ENCODE measurements around the gene CCDC28B. TPM values are rescaled to one million over a fixed set of nuclear protein-coding genes. Genes with fewer than 3 reads are reported as not detected.
A peak's percentile ranks its signal among the peaks of the same experiment; 100 is the strongest.

The CCDC28B gene
- total RNA-seq, 1 donor from 2014 or later: 29.7 TPM

DNA sequence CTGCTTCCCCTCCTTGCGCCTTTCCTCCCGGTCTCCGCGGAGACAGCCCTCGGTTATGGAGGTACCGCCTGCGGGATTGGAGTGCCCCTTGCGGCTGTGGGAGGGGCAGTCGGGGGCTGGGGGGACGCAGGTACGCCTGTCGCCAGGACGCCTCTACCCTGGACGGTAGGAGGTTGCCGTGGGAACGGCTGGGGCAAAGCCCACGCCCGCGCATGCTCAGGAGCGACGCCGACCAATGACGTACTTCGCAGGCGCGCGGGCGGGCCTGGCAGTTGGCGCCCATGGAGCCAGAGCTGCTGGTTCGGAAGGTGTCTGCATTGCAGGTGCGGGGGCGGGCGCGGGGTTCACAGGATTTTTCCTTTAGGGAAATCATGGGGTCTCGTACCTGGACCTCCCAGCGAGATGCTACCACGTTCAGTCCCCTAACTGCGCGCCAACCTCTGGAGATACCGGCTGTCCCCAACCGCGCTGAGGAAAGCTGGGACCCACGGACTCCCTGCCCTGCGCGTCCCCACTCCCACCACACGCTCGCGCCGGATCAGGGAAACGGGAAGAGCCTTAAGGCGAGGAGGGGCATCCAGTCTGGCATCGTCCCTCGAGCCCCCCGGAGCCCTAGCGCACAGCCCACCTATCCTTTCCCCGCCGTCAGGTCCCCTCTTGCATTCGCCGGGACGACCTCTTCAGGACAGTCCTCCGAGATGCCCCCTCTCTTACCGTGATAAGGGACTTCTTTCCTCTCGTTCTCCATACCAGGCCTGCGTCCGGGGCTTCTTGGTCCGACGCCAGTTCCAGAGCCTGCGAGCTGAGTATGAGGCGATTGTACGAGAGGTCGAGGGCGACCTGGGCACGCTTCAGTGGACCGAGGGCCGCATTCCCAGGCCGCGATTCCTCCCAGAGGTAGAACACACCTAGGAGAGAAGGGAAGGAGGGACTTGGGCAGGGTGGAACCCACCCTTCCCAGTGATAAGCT, 5.3 kb downstream of the CCDC28B start, which contains the start of gene IQCC:
Gene IQCC, plus strand, starts transcription at position 271 of the 970 bp plus-strand sequence. Its CDS starts 11 bp downstream, at position 282.
- H3K4me1 Mint-ChIP-seq (ENCODE audit: low read depth): peaks cover 28% of the 10 kb centered on the region
- no peak for DNase-seq (ENCODE audit: low spot score)

DNA sequence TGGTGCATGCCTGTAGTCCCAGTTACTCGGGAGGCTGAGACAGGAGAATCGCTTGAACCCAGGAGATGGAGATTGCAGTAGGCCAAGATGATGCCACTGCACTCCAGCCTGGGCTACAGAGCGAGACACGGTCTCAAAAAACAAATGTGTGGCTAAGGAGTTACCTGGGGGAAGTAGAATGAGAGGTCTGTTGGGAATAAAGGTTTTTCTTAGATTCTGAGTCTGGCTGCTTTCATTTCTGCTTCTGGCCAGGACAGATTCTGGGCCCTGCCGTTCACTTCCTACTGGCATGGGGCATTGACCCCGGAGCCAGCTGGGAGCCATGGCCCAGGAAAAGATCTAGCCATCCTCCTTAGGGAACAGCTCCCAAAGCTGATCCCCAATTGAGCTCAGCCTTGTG, 8.1 kb downstream of the CCDC28B start:
- Mint-ChIP-seq H3K36me3 (ENCODE audit: low read depth) (no peaks in the 10 kb centered on the region), H3K4me3 (ENCODE audit: unreplicated experiment) (no peak overlapping the region), H3K27me3 (ENCODE audit: low read depth) (no peaks in the 10 kb centered on the region), H3K9me3 (ENCODE audit: low read depth) (no peaks in the 10 kb centered on the region), H3K27ac (ENCODE audit: unreplicated experiment) (no peak overlapping the region), H3K4me1 (ENCODE audit: low read depth) (peaks cover 15% of the 10 kb centered on the region)
- no peak for TF ChIP-seq CTCF (IDR thresholded peaks at IDR 0.05)
- no peak for DNase-seq (ENCODE audit: low spot score)

More for the DNA sequence above, 5.3 kb downstream of the CCDC28B start, which contains the start of gene IQCC:
- Mint-ChIP-seq H3K27ac (ENCODE audit: unreplicated experiment) (peak within 1 kb of the TSS; percentile 63), H3K9me3 (ENCODE audit: low read depth) (no peaks in the 10 kb centered on the region), H3K36me3 (ENCODE audit: low read depth) (no peaks in the 10 kb centered on the region), H3K4me3 (ENCODE audit: unreplicated experiment) (peak within 1 kb of the TSS; percentile 85), H3K27me3 (ENCODE audit: low read depth) (no peaks in the 10 kb centered on the region)
- TF ChIP-seq CTCF (IDR thresholded peaks at IDR 0.05): no peak

DNA sequence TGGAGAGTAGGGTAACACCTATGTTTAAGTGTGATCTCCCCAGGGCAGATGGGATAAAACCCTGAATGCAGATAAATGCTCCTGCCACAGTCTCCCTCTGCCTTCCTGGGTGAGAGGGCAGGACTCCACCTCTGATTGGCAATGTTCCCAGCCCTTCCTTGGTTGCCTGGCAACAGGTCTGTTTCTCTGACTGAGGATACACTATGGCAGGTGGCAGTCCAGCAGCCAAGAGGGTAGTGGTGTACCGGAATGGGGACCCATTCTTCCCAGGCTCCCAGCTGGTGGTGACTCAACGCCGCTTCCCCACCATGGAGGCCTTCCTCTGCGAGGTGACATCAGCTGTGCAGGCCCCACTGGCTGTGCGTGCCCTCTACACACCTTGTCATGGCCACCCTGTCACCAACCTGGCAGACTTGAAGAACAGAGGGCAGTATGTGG, 8.5 kb downstream of the CCDC28B start, which contains the start of gene DCDC2B:
Gene DCDC2B, plus strand, starts transcription at position 199 of the 438 bp plus-strand sequence. Its CDS starts 5 bp downstream, at position 204.
- H3K27ac Mint-ChIP-seq (ENCODE audit: unreplicated experiment): no peak within 1 kb of the TSS
- no peak for DNase-seq (ENCODE audit: low spot score)
- peaks cover 15% of the 10 kb centered on the region for H3K4me1 Mint-ChIP-seq (ENCODE audit: low read depth)
- no peak for TF ChIP-seq CTCF (IDR thresholded peaks at IDR 0.05)
- H3K4me3 Mint-ChIP-seq (ENCODE audit: unreplicated experiment): no peak within 1 kb of the TSS
- no peaks in the 10 kb centered on the region for H3K9me3 Mint-ChIP-seq (ENCODE audit: low read depth)
- no peaks in the 10 kb centered on the region for H3K36me3 Mint-ChIP-seq (ENCODE audit: low read depth)
- no peaks in the 10 kb centered on the region for H3K27me3 Mint-ChIP-seq (ENCODE audit: low read depth)

DNA sequence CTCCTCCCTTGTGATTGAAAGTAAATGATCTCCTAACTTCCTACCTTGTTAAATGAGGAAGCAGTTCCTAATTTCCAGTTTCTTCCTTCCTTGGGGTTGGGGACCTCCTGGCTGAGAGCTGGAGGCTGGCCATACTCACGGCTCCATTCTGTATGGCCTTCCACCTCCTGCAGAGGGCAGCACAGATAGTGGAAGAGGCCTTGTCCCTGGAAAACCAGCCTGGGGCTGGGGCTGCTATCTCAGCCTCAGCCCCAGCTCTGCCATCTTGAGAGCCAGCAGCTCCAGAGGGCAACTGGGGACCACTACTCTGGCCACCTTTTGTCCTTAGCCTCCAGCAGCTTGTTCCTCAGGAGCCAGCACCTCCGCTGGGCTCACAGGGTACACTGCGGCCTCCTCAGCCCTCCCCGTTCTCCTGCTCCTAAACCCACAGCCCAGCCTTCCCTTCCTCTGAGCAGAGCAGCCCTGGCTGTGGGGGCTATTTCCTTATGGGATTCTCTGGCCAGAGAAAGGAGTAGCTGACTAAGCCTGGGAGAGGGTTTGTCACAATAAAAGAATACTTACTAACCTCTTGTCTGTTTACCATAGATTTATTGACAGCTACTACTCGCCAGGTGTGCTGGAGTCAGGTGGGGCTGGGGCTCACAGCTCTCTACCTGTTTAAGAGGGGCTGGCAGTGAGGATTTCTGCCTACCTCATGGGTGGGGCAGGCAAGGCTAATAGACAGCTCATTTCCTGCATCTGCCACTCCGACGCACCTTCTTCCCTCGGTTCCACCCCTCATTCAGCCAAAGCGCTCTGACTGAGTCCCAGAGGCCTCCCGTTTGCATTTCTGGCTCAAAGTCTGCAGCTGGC, 15.5 kb downstream of the CCDC28B start:
- no peaks in the 10 kb centered on the region for H3K9me3 Mint-ChIP-seq (ENCODE audit: low read depth)
- H3K4me3 Mint-ChIP-seq (ENCODE audit: unreplicated experiment): no peak overlapping the region
- TF ChIP-seq CTCF (IDR thresholded peaks at IDR 0.05): peak; percentile 87
- H3K27ac Mint-ChIP-seq (ENCODE audit: unreplicated experiment): no peak overlapping the region
- no peak for DNase-seq (ENCODE audit: low spot score)
- peaks cover 6% of the 10 kb centered on the region for H3K36me3 Mint-ChIP-seq (ENCODE audit: low read depth)
- H3K4me1 Mint-ChIP-seq (ENCODE audit: low read depth): peaks cover 6% of the 10 kb centered on the region
- no peaks in the 10 kb centered on the region for H3K27me3 Mint-ChIP-seq (ENCODE audit: low read depth)

DNA sequence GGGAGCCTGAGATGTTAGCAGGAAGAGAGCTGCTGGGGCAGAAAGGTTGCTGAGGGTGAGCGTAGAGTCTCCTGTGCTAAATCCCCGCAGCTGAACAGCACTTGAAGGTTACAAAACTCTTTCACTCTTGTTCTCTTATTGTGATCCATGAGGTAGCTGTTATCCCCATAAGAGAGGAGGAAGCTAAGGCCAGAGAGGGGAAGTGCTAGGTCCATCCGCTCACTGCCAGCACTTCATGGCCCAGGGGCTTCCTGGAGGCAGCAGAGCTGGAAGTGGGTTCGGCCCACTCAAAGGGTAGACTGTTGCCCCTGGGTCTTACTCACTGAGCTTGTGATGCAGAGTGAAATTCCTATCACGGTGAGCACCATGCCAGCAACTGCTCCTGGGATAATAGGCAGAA, 16.2 kb downstream of the CCDC28B start:
- Mint-ChIP-seq H3K27me3 (ENCODE audit: low read depth) (no peaks in the 10 kb centered on the region), H3K27ac (ENCODE audit: unreplicated experiment) (no peak overlapping the region), H3K4me3 (ENCODE audit: unreplicated experiment) (no peak overlapping the region), H3K4me1 (ENCODE audit: low read depth) (peaks cover 13% of the 10 kb centered on the region), H3K9me3 (ENCODE audit: low read depth) (no peaks in the 10 kb centered on the region), H3K36me3 (ENCODE audit: low read depth) (peaks cover 6% of the 10 kb centered on the region)
- TF ChIP-seq CTCF (IDR thresholded peaks at IDR 0.05): no peak
- DNase-seq (ENCODE audit: low spot score): no peak
